ENCODE results near the gene MED13L. TPM values are rescaled to one million over a fixed set of nuclear protein-coding genes. Genes with fewer than 3 reads are reported as not detected.

Gene MED13L
- total and polyA plus RNA-seq, 2 donors (not counting 3 experiments of a cell fraction or from before 2014, with no cell fraction given), result 27.4 to 93.6 TPM

GRCh38 chr12:116222358-116222757, 55.1 kb downstream of the MED13L start:
- TF ChIP-seq MYC (IDR thresholded peaks at IDR 0.05; ENCODE audit: low read depth, low read length), result no peak
- peak; percentile 56 for TF ChIP-seq FOS (IDR thresholded peaks at IDR 0.05; ENCODE audit: borderline replicate concordance, insufficient read depth, low read length)
- TF ChIP-seq JUN (IDR thresholded peaks at IDR 0.05; ENCODE audit: borderline replicate concordance, insufficient read depth, insufficient read length, low read depth), result peak; percentile 53
- no peaks in the 10 kb centered on the region for H4K20me1 ChIP-seq (replicated peaks; ENCODE audit: control insufficient read depth, extremely low read depth, insufficient read depth, low read length)
- dilution Hi-C loops (cut with MboI; ENCODE audit: extremely low pct_ligation_motif_present, low sequenced_read_pairs), result no loop called here
- H3K9me3 ChIP-seq (replicated peaks; ENCODE audit: control insufficient read depth, insufficient read depth, low read length), result no peaks in the 10 kb centered on the region
- CTCF ChIA-PET, result interaction anchor here (1.0 to 2.1 kb wide), 4 partner anchors 14 to 51 kb away, joined by 3 to 13 read pairs (median 4); no protein-coding TSS in a partner anchor
- no TSS peak for BruUV-seq (replicated peaks)
- FAIRE-seq (peak; percentile 38), DNase-seq (ENCODE audit: low read depth, low spot score) (peak; percentile 93)
- no peak overlapping the region for H3K9ac ChIP-seq (replicated peaks; ENCODE audit: extremely low read depth, insufficient read depth, low read length)
- H2AFZ ChIP-seq (ENCODE audit: low read depth, low read length), result no peak overlapping the region
- H3K9me1 ChIP-seq (replicated peaks; ENCODE audit: control insufficient read depth, extremely low read depth, insufficient read depth, low read length), result no peaks in the 10 kb centered on the region
- intact Hi-C loops (cut with micrococcal nuclease), result no loop called here
- H3K4me1 ChIP-seq (ENCODE audit: control insufficient read depth, extremely low read depth, insufficient read depth, low read length), result peaks cover 3% of the 10 kb centered on the region
- H3K4me3 ChIP-seq (replicated peaks in 1 of 3; ENCODE audit: insufficient read depth in 1 of 3, low read depth in 1 of 3, low read length in 3 of 3), result no peak overlapping the region
- H3K4me2 ChIP-seq (ENCODE audit: insufficient read depth, low read length), result no peak overlapping the region
- H3K27ac ChIP-seq (ENCODE audit: insufficient read depth, low read depth, low read length), result no peak overlapping the region
- H3K27me3 ChIP-seq (ENCODE audit: control insufficient read depth in 2 of 2, insufficient read depth in 2 of 2, low read length in 2 of 2), result no peaks in the 10 kb centered on the region
- POLR2A ChIA-PET, result no interaction called here
- no peaks in the 10 kb centered on the region for H3K36me3 ChIP-seq (ENCODE audit: control insufficient read depth in 2 of 2, extremely low read depth in 1 of 2, insufficient read depth in 2 of 2, low read length in 2 of 2)
- peaks cover 45% of the 10 kb centered on the region for H3K79me2 ChIP-seq (ENCODE audit: control insufficient read depth, insufficient read depth, low read length)

DNA sequence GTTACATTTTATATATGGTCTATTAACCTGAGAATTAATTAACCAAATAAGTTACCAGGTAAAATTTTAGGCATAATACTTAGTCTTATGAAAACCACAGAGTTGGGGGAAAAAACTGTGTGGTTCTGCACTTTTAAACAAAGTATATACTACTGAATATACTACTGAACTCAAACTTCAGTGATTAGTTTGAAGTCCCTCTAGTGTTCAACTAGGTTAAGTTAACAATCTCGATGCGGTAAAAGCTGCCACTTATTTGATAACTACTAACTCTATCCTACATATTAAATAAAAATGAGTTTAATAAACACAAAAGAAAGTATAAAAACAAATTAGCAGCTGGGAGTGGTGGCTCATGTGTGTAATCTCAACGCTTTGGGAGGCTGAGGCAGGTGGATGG, 56.7 kb downstream of the MED13L start:
- dilution Hi-C loops (cut with MboI; ENCODE audit: extremely low pct_ligation_motif_present, low sequenced_read_pairs), result no loop called here

More for the DNA sequence above, 56.7 kb downstream of the MED13L start:
- FAIRE-seq (no peak), DNase-seq (ENCODE audit: low read depth, low spot score) (no peak)
- intact Hi-C loops (cut with micrococcal nuclease), result no loop called here
- H3K79me2 ChIP-seq (ENCODE audit: control insufficient read depth, insufficient read depth, low read length), result peaks cover 55% of the 10 kb centered on the region
- ChIA-PET CTCF (interaction anchor here (0.7 to 2.2 kb wide), 5 partner anchors 16 to 631 kb away, joined by 3 to 13 read pairs (median 4); no protein-coding TSS in a partner anchor), POLR2A (no interaction called here)
- H3K27ac ChIP-seq (ENCODE audit: insufficient read depth, low read depth, low read length), result no peak overlapping the region
- H3K9me1 ChIP-seq (replicated peaks; ENCODE audit: control insufficient read depth, extremely low read depth, insufficient read depth, low read length), result no peaks in the 10 kb centered on the region
- no peak overlapping the region for H3K9ac ChIP-seq (replicated peaks; ENCODE audit: extremely low read depth, insufficient read depth, low read length)
- H3K4me3 ChIP-seq (replicated peaks in 1 of 3; ENCODE audit: insufficient read depth in 1 of 3, low read depth in 1 of 3, low read length in 3 of 3), result no peak overlapping the region
- BruUV-seq (replicated peaks), result no TSS peak
- no peak overlapping the region for H2AFZ ChIP-seq (ENCODE audit: low read depth, low read length)
- H3K36me3 ChIP-seq (ENCODE audit: control insufficient read depth in 2 of 2, extremely low read depth in 1 of 2, insufficient read depth in 2 of 2, low read length in 2 of 2), result no peaks in the 10 kb centered on the region
- H3K27me3 ChIP-seq (ENCODE audit: control insufficient read depth in 2 of 2, insufficient read depth in 2 of 2, low read length in 2 of 2), result no peaks in the 10 kb centered on the region
- peaks cover 3% of the 10 kb centered on the region for H3K4me1 ChIP-seq (ENCODE audit: control insufficient read depth, extremely low read depth, insufficient read depth, low read length)
- H3K9me3 ChIP-seq (replicated peaks; ENCODE audit: control insufficient read depth, insufficient read depth, low read length), result no peaks in the 10 kb centered on the region
- H3K4me2 ChIP-seq (ENCODE audit: insufficient read depth, low read length), result no peak overlapping the region
- H4K20me1 ChIP-seq (replicated peaks; ENCODE audit: control insufficient read depth, extremely low read depth, insufficient read depth, low read length), result peaks cover under 1% of the 10 kb centered on the region
- TF ChIP-seq EZH2 (IDR thresholded peaks at IDR 0.05; ENCODE audit: borderline replicate concordance, low read depth, low read length, severe bottlenecking) (no peak), GATA2 (IDR thresholded peaks at IDR 0.05; ENCODE audit: insufficient read depth, insufficient read length, low read depth, low read length) (no peak), MYC (IDR thresholded peaks at IDR 0.05; ENCODE audit: low read depth, low read length) (no peak), JUN (IDR thresholded peaks at IDR 0.05; ENCODE audit: borderline replicate concordance, insufficient read depth, insufficient read length, low read depth) (no peak), POLR2A (IDR thresholded peaks at IDR 0.05; ENCODE audit: low read depth, low read length) (no peak), POLR2AphosphoS5 (IDR thresholded peaks at IDR 0.05; ENCODE audit: insufficient read depth, low read depth, low read length) (no peak), FOS (IDR thresholded peaks at IDR 0.05; ENCODE audit: borderline replicate concordance, insufficient read depth, low read length) (no peak), CTCF (IDR thresholded peaks at IDR 0.05; ENCODE audit: extremely low read depth in 1 of 2, insufficient read depth in 1 of 2, low read depth in 1 of 2, low read length in 2 of 2) (no peak)
- TF ChIP-seq, protein P1, sequence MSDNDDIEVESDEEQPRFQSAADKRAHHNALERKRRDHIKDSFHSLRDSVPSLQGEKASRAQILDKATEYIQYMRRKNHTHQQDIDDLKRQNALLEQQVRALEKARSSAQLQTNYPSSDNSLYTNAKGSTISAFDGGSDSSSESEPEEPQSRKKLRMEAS (IDR thresholded peaks at IDR 0.05; ENCODE audit: insufficient read depth, insufficient read length), result no peak
